ENCODE results near the gene EMC7.
A peak's percentile ranks its signal among the peaks of the same experiment; 100 is the strongest.

Gene EMC7

GRCh38 chr15:34099914-34100313 is 1.7 kb downstream of the EMC7 start:
- H3K36me3 ChIP-seq (ENCODE audit: control insufficient read depth in 1 of 2, insufficient read depth in 2 of 2, low read depth in 1 of 2, low read length in 2 of 2): peaks cover 2 to 16% of the 10 kb centered on the region in 2 experiments
- no peak overlapping the region for H4K91ac ChIP-seq (ENCODE audit: low read length)
- no peak overlapping the region for H2AFZ ChIP-seq (ENCODE audit: low read depth, low read length)
- no peak overlapping the region for H2BK12ac ChIP-seq (ENCODE audit: low read length in 2 of 2)
- no peak overlapping the region for H2BK15ac ChIP-seq (ENCODE audit: low read depth, poor library complexity, severe bottlenecking)
- no peaks in the 10 kb centered on the region for H3K27me3 ChIP-seq (ENCODE audit: control insufficient read depth in 1 of 2, insufficient read depth in 1 of 2, low read length in 2 of 2)
- H3K4me1 ChIP-seq (ENCODE audit: control insufficient read depth, insufficient read depth, low read depth, low read length): peaks cover 2% of the 10 kb centered on the region
- peak overlapping the region; percentile 100 for H3K9ac ChIP-seq (ENCODE audit: low read length)
- DNase-seq: no peak
- H4K8ac ChIP-seq (ENCODE audit: low read length): no peak overlapping the region
- no peak overlapping the region for H3K14ac ChIP-seq (ENCODE audit: low read length in 2 of 2)
- H3K9me3 ChIP-seq (ENCODE audit: control insufficient read depth, low read length): no peaks in the 10 kb centered on the region
- no peak overlapping the region for H3K27ac ChIP-seq (ENCODE audit: low read length, poor library complexity, severe bottlenecking)
- no peak overlapping the region for H2BK120ac ChIP-seq (ENCODE audit: low read depth, low read length)
- no peak overlapping the region for H3K18ac ChIP-seq (ENCODE audit: low read depth in 1 of 2, low read length in 2 of 2)
- H2AK5ac ChIP-seq (ENCODE audit: low read length, severe bottlenecking): no peak overlapping the region
- peak overlapping the region in 1 of 2 experiments; percentile 100 for H3K4me3 ChIP-seq (ENCODE audit: insufficient read depth in 1 of 2, low read depth in 1 of 2, low read length in 2 of 2)
- no peak overlapping the region for H2BK5ac ChIP-seq (ENCODE audit: low read depth, low read length, poor library complexity, severe bottlenecking)
- H3K79me1 ChIP-seq (replicated peaks; ENCODE audit: low read length, poor library complexity, severe bottlenecking): peaks cover 15% of the 10 kb centered on the region
- no peak overlapping the region for H3K4me2 ChIP-seq (ENCODE audit: low read length, poor library complexity, severe bottlenecking)
- no peak overlapping the region for H3K4ac ChIP-seq (ENCODE audit: low read depth in 1 of 2, low read length in 2 of 2)
- WGBS: 99% methylated on average over 5 of the region's 5 CpGs
- no peak overlapping the region for H3K23ac ChIP-seq (ENCODE audit: low read length in 2 of 2)

- Histone ChIP-seq H4K8ac (ENCODE audit: low read length) (no peak overlapping the region), H3K9ac (ENCODE audit: low read length) (no peak overlapping the region), H3K79me1 (replicated peaks; ENCODE audit: low read length, poor library complexity, severe bottlenecking) (peaks cover 12% of the 10 kb centered on the region), H3K9me3 (ENCODE audit: control insufficient read depth, low read length) (no peaks in the 10 kb centered on the region), H3K27ac (ENCODE audit: low read length, poor library complexity, severe bottlenecking) (no peak overlapping the region), H3K18ac (ENCODE audit: low read depth in 1 of 2, low read length in 2 of 2) (no peak overlapping the region), H3K36me3 (ENCODE audit: control insufficient read depth in 1 of 2, insufficient read depth in 2 of 2, low read depth in 1 of 2, low read length in 2 of 2) (peaks cover 14 to 67% of the 10 kb centered on the region in 2 experiments), H3K4me3 (ENCODE audit: insufficient read depth in 1 of 2, low read depth in 1 of 2, low read length in 2 of 2) (no peak overlapping the region), H2AFZ (ENCODE audit: low read depth, low read length) (no peak overlapping the region), H3K27me3 (ENCODE audit: control insufficient read depth in 1 of 2, insufficient read depth in 1 of 2, low read length in 2 of 2) (no peaks in the 10 kb centered on the region), H4K91ac (ENCODE audit: low read length) (no peak overlapping the region), H3K4me2 (ENCODE audit: low read length, poor library complexity, severe bottlenecking) (no peak overlapping the region), H3K14ac (ENCODE audit: low read length in 2 of 2) (no peak overlapping the region), H2BK15ac (ENCODE audit: low read depth, poor library complexity, severe bottlenecking) (no peak overlapping the region), H3K23ac (ENCODE audit: low read length in 2 of 2) (no peak overlapping the region), H2BK5ac (ENCODE audit: low read depth, low read length, poor library complexity, severe bottlenecking) (no peak overlapping the region), H3K4me1 (ENCODE audit: control insufficient read depth, insufficient read depth, low read depth, low read length) (no peaks in the 10 kb centered on the region), H2AK5ac (ENCODE audit: low read length, severe bottlenecking) (no peak overlapping the region), H3K4ac (ENCODE audit: low read depth in 1 of 2, low read length in 2 of 2) (no peak overlapping the region), H2BK120ac (ENCODE audit: low read depth, low read length) (no peak overlapping the region), H2BK12ac (ENCODE audit: low read length in 2 of 2) (no peak overlapping the region)
- DNase-seq: no peak
- 100% methylated on average over 2 of the region's 2 CpGs for WGBS
These were observed 15.9 kb downstream of the EMC7 start for GRCh38 chr15:34085746-34086145.

- H3K4me2 ChIP-seq (ENCODE audit: low read length, poor library complexity, severe bottlenecking): no peak overlapping the region
- H3K79me1 ChIP-seq (replicated peaks; ENCODE audit: low read length, poor library complexity, severe bottlenecking): peaks cover 12% of the 10 kb centered on the region
- peaks cover 14 to 52% of the 10 kb centered on the region in 2 experiments for H3K36me3 ChIP-seq (ENCODE audit: control insufficient read depth in 1 of 2, insufficient read depth in 2 of 2, low read depth in 1 of 2, low read length in 2 of 2)
- no peak overlapping the region for H2AFZ ChIP-seq (ENCODE audit: low read depth, low read length)
- no peaks in the 10 kb centered on the region for H3K4me1 ChIP-seq (ENCODE audit: control insufficient read depth, insufficient read depth, low read depth, low read length)
- H2BK120ac ChIP-seq (ENCODE audit: low read depth, low read length): no peak overlapping the region
- H3K9me3 ChIP-seq (ENCODE audit: control insufficient read depth, low read length): no peaks in the 10 kb centered on the region
- no peak overlapping the region for H3K27ac ChIP-seq (ENCODE audit: low read length, poor library complexity, severe bottlenecking)
- no peak overlapping the region for H3K23ac ChIP-seq (ENCODE audit: low read length in 2 of 2)
- H2BK5ac ChIP-seq (ENCODE audit: low read depth, low read length, poor library complexity, severe bottlenecking): no peak overlapping the region
- no peak for DNase-seq
- 93% methylated on average over 7 of the region's 7 CpGs for WGBS
- H2AK5ac ChIP-seq (ENCODE audit: low read length, severe bottlenecking): no peak overlapping the region
- H3K14ac ChIP-seq (ENCODE audit: low read length in 2 of 2): no peak overlapping the region
- H3K4me3 ChIP-seq (ENCODE audit: insufficient read depth in 1 of 2, low read depth in 1 of 2, low read length in 2 of 2): no peak overlapping the region
- no peak overlapping the region for H2BK12ac ChIP-seq (ENCODE audit: low read length in 2 of 2)
- H3K9ac ChIP-seq (ENCODE audit: low read length): no peak overlapping the region
- H4K8ac ChIP-seq (ENCODE audit: low read length): no peak overlapping the region
- no peak overlapping the region for H2BK15ac ChIP-seq (ENCODE audit: low read depth, poor library complexity, severe bottlenecking)
- H3K27me3 ChIP-seq (ENCODE audit: control insufficient read depth in 1 of 2, insufficient read depth in 1 of 2, low read length in 2 of 2): no peaks in the 10 kb centered on the region
- no peak overlapping the region for H3K18ac ChIP-seq (ENCODE audit: low read depth in 1 of 2, low read length in 2 of 2)
- no peak overlapping the region for H4K91ac ChIP-seq (ENCODE audit: low read length)
- no peak overlapping the region for H3K4ac ChIP-seq (ENCODE audit: low read depth in 1 of 2, low read length in 2 of 2)
These were observed 17.6 kb downstream of the EMC7 start for GRCh38 chr15:34084086-34084485.

- Histone ChIP-seq H2BK12ac (ENCODE audit: low read length in 2 of 2) (no peak overlapping the region), H3K36me3 (ENCODE audit: control insufficient read depth in 1 of 2, insufficient read depth in 2 of 2, low read depth in 1 of 2, low read length in 2 of 2) (peaks cover 3 to 18% of the 10 kb centered on the region in 2 experiments), H4K8ac (ENCODE audit: low read length) (no peak overlapping the region), H2AK5ac (ENCODE audit: low read length, severe bottlenecking) (no peak overlapping the region), H3K79me1 (replicated peaks; ENCODE audit: low read length, poor library complexity, severe bottlenecking) (no peaks in the 10 kb centered on the region), H3K9me3 (ENCODE audit: control insufficient read depth, low read length) (no peaks in the 10 kb centered on the region), H3K23ac (ENCODE audit: low read length in 2 of 2) (no peak overlapping the region), H3K4me1 (ENCODE audit: control insufficient read depth, insufficient read depth, low read depth, low read length) (no peaks in the 10 kb centered on the region), H3K4me3 (ENCODE audit: insufficient read depth in 1 of 2, low read depth in 1 of 2, low read length in 2 of 2) (no peak overlapping the region), H2AFZ (ENCODE audit: low read depth, low read length) (no peak overlapping the region), H3K4ac (ENCODE audit: low read depth in 1 of 2, low read length in 2 of 2) (no peak overlapping the region), H2BK120ac (ENCODE audit: low read depth, low read length) (no peak overlapping the region), H4K91ac (ENCODE audit: low read length) (no peak overlapping the region), H3K27ac (ENCODE audit: low read length, poor library complexity, severe bottlenecking) (no peak overlapping the region), H3K9ac (ENCODE audit: low read length) (no peak overlapping the region), H2BK15ac (ENCODE audit: low read depth, poor library complexity, severe bottlenecking) (no peak overlapping the region), H2BK5ac (ENCODE audit: low read depth, low read length, poor library complexity, severe bottlenecking) (no peak overlapping the region), H3K18ac (ENCODE audit: low read depth in 1 of 2, low read length in 2 of 2) (no peak overlapping the region), H3K27me3 (ENCODE audit: control insufficient read depth in 1 of 2, insufficient read depth in 1 of 2, low read length in 2 of 2) (no peaks in the 10 kb centered on the region), H3K14ac (ENCODE audit: low read length in 2 of 2) (no peak overlapping the region), H3K4me2 (ENCODE audit: low read length, poor library complexity, severe bottlenecking) (no peak overlapping the region)
- WGBS: 88% methylated on average over 2 of the region's 4 CpGs
- no peak for DNase-seq
These were observed 21.8 kb downstream of the EMC7 start for GRCh38 chr15:34079904-34080303.

Measured in mesenchymal stem cell (in vitro differentiated cells and primary cell).